T-helper 2 cell (primary cell): ENCODE results near the gene SLC36A3.
"Not testable (repeated sequence)": the region's sequence is repeated elsewhere in the genome, so short reads cannot be mapped to it uniquely, and the experiment has no call there.

Experiments used
- DNase-seq, 5 experiments: peaks; one replicate each; pipeline versions ENCODE4 v3.0.0 to v3.0.0-alpha.2; 2012 to 2022
- total RNA-seq, 2 donors: gene quantifications; one replicate each; lab custom pipeline; 2026; lab: John Stamatoyannopoulos, UW

Gene SLC36A3
- 0 to 0.31 reads per million in 2 donors for total RNA-seq

DNA sequence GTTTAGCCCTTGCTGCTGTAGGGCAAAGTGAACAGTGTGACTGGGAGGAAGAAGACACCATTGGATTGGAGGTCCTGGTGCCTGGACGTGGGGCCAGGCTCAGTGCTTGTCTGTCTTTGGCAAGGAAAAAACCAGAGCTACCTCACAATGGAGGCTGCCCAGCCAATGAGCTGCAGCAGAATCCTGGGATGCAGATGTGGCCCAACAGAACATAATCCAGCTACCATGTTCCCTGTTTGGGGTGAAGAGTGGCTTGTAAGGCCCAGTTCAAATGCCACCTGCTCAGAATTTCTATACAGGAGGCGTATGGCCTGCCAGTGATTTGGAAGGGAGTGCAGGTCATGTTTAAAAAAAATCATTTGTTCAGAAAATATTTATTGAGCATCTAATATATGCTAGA lies at the start of gene SLC36A3:
Gene SLC36A3, minus strand, starts transcription at position 101 of the 400 bp plus-strand sequence. CDS start 412 bp downstream, outside the sequence.
- no peak for DNase-seq

- no peak for DNase-seq
Observed at GRCh38 chr5:151351671-151352070, 48.1 kb upstream of the SLC36A3 start.

DNA sequence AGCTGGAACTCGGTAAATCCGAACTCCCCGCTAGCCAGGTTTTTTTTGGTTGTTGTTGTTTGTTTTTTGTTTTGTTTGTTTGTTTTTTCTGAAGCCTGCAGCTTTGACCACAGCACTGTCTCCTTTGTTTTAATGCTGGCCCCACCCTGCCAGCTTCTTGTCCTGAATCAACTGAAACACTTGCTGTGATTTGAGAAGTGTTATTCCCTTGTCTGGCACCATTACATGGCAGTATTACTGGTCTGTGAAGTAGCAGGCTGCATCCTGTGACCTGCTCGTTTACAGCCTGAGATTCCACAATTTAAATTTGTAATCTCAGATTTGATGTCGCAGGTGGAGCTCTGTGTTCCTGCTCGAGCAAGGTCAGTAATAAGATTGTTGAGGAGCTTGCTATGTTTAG lies 45.2 kb upstream of the SLC36A3 start:
- DNase-seq: no peak

DNA sequence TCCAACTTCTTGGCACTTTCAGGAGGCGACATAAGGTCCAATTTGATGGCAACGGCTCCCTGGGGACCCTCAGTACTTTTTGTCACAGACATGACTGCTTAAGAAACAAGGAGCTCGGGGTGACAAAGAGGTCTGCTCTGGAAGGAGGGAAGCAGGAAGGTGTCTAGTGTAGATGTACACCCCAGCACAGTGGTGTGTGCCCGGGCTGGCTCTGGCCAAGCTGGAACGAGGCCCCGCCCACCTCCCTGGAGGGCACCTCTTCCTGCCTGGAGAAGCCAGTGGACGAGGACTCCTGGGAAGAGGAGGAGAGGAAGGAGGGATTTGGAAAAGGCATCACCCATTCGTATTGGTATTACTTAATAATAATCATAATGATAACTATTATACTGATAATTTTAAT lies 43.8 kb upstream of the SLC36A3 start, which contains the start of gene SLC36A2:
Gene SLC36A2, minus strand, starts transcription at position 191 of the 400 bp plus-strand sequence. Its CDS starts 99 bp downstream, at position 92.
- no peak for DNase-seq

- no peak for DNase-seq
Observed at GRCh38 chr5:151345808-151346478, 42.4 kb upstream of the SLC36A3 start.

DNA sequence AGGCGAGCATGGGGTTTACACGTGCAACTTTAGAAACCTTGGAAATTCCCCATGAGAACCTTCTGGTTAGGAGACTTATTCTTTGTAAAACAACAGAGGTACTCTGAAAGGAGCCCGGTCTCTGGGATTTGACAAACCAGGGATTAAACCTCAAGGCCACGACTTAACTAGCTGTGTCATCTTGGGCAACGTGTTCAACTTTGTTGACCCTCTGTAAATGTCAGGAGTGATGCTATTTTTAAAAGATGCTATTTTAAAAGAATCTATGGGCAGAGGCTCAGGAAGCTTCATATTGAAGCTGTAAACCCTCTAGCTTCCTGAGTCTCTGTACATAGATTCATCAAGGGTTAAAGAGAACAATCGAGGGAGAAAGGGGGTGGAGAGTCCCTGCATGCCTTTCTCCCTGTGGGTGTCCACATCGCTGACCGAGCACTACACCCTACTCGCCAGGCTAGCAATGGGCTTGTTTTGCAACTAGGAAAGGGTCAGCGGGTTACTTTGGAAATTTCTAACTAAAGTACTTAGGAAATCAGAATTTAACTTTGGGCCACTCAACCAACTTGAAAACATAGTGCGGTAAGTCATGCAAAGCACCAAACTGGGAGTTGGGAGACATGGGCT lies 41.7 kb upstream of the SLC36A3 start:
- no peak for DNase-seq

- DNase-seq: no peak
Observed at GRCh38 chr5:151344088-151344487, 40.5 kb upstream of the SLC36A3 start.

GRCh38 chr5:151340004-151340403 lies 36.4 kb upstream of the SLC36A3 start:
- DNase-seq: no peak

DNA sequence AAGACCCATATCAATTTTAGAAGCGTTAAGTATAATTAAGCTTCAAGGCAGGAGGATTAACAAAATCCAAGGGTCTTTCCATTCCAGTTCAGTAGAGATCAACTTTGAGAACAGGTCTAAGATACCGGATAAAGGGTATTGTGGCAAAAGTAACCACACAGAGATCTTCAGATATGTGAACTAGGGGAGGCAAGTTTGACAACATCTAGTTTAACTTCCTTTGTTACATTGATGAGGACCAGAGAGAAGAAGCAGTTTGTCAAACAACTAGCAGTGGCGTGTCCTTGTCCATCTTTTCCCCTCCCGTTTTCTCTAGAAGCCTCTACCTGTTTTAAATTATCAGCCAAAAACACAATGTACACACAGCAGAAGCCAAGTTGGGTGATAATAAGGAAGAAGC lies 35.2 kb upstream of the SLC36A3 start:
- DNase-seq: peak in 1 of 5 experiments; percentile 51

GRCh38 chr5:151332857-151333256 lies 29.3 kb upstream of the SLC36A3 start:
- no peak for DNase-seq

DNA sequence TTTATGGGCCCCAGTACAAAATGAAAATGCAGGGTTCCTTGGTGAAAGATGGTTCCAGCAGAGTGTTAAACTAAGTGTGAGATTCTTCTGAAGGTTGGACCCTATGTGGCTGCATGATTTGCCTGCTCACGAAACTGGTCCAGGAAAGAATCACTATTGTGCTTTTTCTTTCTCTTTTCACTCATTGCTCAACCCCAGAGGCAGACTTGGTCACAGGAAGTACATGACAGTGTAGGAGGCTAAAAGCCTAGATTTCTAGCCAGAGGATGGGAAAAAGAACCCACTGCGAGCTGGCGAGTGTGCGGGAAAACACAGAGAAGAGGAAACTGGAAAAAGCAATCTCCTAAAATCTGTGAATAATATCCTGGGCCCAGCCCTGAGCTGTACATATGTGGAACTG lies 25.2 kb upstream of the SLC36A3 start:
- no peak for DNase-seq

- DNase-seq: no peak
Observed at GRCh38 chr5:151327585-151327984, 24.0 kb upstream of the SLC36A3 start.

DNA sequence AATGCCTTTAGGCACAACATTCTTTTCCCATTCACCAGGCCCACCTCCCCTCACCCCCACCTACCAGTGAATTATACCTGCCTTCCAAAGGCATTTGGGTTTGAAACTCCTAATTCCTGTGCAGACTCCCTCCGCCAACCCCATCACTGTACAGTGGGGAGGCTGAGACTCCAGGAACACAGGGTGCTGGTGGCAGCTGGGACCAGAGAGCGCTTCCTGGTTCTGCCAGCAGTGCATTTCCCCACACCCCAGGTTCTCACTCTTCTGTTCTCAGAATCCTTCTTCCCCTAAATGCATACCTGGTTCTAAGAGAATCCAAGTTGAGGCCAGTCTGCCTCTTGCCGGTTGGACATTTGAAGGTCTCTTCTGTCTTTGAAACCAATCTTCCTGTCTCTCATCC lies 22.7 kb upstream of the SLC36A3 start:
- no peak for DNase-seq

DNA sequence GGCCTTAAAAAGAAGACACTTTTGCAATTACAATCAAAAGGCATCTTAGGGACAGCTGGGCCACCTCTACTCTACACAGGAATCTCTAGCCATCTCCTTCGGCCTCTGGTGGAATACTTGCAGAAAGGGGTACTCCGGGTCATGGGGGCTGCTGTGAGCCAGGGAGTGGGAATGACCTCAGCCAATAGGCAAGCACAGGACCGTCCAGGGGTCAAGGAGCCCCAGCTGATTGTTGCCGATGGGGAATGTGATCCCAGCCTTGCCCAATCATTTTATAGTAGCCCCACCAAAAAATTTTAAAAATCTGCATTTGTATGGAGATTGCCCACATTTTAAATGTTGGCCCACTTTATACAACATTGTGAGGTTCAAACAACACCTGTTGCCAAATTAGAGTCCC lies 16.9 kb upstream of the SLC36A3 start:
- no peak for DNase-seq

- no peak for DNase-seq
Observed at GRCh38 chr5:151318850-151319732, 15.5 kb upstream of the SLC36A3 start.

GRCh38 chr5:151317871-151318270 lies 14.3 kb upstream of the SLC36A3 start:
- no peak for DNase-seq

GRCh38 chr5:151315998-151316597 lies 12.5 kb upstream of the SLC36A3 start:
- peak in 3 of 5 experiments; percentile 8 to 42 (median 30) for DNase-seq

DNA sequence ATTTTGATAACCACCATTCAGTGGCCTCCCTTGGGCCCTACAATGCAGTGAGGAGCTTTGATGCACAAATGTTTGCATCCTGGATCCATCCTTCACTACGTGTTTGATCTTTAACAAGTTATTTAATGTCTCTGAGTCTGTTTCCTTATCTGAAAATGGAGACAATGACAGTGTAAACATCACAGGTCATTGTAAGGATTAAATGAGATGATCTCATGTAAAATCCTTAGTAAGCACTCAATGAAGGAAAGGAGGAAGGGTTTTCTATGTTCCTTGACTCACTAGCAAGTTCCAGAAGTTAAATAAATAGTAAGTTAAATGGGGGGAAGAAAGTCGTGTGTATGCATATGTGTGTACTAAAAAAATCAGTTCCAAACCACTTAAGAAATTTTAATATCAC lies 9.8 kb upstream of the SLC36A3 start:
- no peak for DNase-seq

DNA sequence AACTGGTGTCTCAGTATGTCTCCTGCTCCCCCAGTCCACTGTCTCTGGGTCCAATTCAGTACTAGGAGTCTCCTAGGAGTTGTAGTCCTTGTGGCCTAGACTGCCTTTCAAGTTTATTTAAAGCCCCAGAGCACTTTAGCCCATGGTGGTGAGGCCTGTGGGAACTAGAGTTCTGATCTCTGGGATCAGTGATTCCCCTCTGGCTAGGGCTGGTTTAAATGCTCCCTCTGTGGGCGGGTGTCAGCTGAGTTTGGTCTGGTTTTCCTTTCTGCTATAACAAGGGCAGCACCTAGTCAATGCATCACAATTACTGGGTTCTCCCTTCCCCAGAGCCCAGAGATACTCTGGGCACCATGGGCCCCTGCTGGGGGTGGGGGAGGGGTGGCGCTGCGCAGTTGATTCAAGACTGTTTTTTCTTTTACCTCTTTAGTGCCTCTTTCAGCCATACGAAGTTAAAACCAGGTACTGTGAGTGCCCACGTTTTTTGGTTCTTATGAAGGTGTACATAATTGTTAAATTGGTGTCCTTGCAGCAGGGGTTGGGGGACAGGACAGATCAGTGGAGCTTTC lies 9.3 kb upstream of the SLC36A3 start:
- no peak for DNase-seq

DNA sequence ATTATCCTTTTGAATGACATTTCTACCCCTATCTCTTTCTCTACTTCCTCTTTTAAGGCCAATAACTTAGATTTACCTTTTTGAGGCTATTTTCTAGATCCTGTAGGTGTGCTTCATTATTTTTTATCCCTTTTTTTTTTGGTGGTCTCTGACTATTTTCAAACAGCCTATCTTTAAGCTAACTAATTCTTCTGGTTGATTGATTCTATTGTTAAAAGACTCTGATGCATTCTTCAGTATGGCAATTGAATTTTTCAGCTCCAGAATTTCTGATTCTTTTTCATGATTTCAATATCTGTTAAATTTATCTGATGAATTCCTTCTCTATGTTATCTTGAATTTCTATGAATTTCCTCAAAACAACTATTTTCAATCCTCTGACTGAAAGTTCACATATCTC lies 7.4 kb upstream of the SLC36A3 start:
- no peak for DNase-seq

- DNase-seq: not testable (repeated sequence)
Observed at GRCh38 chr5:151309821-151310220, 6.3 kb upstream of the SLC36A3 start.

GRCh38 chr5:151309266-151309665 lies 5.7 kb upstream of the SLC36A3 start:
- DNase-seq: not testable (repeated sequence)
